ENCODE results near the gene PPT2. TPM values are rescaled to one million over a fixed set of nuclear protein-coding genes. Genes with fewer than 3 reads are reported as not detected.

Gene PPT2
- total and polyA plus RNA-seq, 2 of the 13 experiments (the other 11 are each of a cell fraction or from before 2014, with no cell fraction given), result 39.2 to 61.8 TPM

DNA sequence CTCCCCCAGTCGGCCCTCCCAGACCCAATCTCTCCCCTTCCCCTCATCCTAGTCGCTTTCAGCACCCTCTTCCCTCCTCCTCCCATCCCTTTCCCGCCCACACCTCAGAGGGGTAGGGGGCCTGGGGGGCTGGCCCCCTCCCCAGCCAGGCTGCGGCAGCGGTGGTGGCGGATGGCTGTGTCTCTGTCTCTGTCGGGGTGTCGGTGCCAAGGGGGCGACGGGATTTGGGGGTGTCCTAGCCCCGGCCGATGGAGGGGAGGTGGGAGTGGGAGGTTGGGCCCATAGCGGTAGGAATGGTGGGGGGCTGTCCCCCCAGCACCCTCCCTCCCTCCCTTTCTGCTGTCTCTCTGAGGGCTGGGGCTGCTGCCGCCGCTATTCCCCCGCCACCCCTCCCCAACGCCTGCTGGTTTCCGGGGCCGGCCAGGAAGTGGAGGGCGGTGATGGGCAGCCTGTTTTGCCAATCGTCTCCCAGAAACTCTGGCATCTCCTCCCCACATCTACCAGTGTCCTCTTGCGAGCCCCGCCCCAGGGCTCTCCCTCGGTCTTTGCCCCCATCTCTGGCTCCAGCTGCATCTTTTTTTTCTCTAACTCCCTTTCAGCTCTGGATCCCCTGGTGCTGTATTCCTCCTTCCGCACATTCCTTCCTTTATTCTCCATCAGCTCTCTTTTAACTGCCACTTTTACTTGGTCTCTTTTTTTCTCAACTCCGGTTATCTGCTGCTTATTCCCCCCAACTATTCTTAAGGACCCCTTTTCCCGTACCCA, 22.0 kb downstream of the PPT2 start, which contains the start of gene AGPAT1 (continued):
- TF ChIP-seq, protein P1, sequence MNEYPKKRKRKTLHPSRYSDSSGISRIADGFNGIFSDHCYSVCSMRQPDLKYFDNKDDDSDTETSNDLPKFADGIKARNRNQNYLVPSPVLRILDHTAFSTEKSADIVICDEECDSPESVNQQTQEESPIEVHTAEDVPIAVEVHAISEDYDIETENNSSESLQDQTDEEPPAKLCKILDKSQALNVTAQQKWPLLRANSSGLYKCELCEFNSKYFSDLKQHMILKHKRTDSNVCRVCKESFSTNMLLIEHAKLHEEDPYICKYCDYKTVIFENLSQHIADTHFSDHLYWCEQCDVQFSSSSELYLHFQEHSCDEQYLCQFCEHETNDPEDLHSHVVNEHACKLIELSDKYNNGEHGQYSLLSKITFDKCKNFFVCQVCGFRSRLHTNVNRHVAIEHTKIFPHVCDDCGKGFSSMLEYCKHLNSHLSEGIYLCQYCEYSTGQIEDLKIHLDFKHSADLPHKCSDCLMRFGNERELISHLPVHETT (CRISPR knock-in tag; conservative IDR thresholded peaks at IDR 0.05), result peak; percentile 11; the same call in 1 of the 2 replicates
- TF ChIP-seq RFXANK (CRISPR knock-in tag; IDR thresholded peaks at IDR 0.05) (no peak), ZNF841 (CRISPR knock-in tag; IDR thresholded peaks at IDR 0.05; ENCODE audit: borderline replicate concordance) (no peak), ZNF530 (CRISPR knock-in tag; IDR thresholded peaks at IDR 0.05; ENCODE audit: low read depth) (no peak), KAT2B (IDR thresholded peaks at IDR 0.05; ENCODE audit: borderline replicate concordance, low read depth, low read length) (no peak), TSC22D2 (CRISPR knock-in tag; IDR thresholded peaks at IDR 0.05; ENCODE audit: borderline replicate concordance) (no peak), ZNF569 (CRISPR knock-in tag; IDR thresholded peaks at IDR 0.05; ENCODE audit: borderline replicate concordance) (no peak; the same call in 1 of the 2 replicates), SCMH1 (CRISPR knock-in tag; IDR thresholded peaks at IDR 0.05; ENCODE audit: borderline replicate concordance) (no peak), ZNF180 (CRISPR knock-in tag; IDR thresholded peaks at IDR 0.05; ENCODE audit: borderline replicate concordance, low read depth) (no peak), RNF2 (conservative IDR thresholded peaks at IDR 0.05; ENCODE audit: low read depth) (no peak), MAFG (CRISPR knock-in tag; IDR thresholded peaks at IDR 0.05) (no peak), RBFOX2 (IDR thresholded peaks at IDR 0.05; ENCODE audit: low read depth, low read length) (peak; percentile 81), ZNF891 (CRISPR knock-in tag; IDR thresholded peaks at IDR 0.05) (peak; percentile 87), ZNF652 (CRISPR knock-in tag; IDR thresholded peaks at IDR 0.05; ENCODE audit: borderline replicate concordance, low read depth) (no peak), ZNF672 (CRISPR knock-in tag; IDR thresholded peaks at IDR 0.05) (no peak)
- TF ChIP-seq, protein P2, sequence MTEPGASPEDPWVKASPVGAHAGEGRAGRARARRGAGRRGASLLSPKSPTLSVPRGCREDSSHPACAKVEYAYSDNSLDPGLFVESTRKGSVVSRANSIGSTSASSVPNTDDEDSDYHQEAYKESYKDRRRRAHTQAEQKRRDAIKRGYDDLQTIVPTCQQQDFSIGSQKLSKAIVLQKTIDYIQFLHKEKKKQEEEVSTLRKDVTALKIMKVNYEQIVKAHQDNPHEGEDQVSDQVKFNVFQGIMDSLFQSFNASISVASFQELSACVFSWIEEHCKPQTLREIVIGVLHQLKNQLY (CRISPR knock-in tag; IDR thresholded peaks at IDR 0.05), result no peak
- TF ChIP-seq, protein P3, sequence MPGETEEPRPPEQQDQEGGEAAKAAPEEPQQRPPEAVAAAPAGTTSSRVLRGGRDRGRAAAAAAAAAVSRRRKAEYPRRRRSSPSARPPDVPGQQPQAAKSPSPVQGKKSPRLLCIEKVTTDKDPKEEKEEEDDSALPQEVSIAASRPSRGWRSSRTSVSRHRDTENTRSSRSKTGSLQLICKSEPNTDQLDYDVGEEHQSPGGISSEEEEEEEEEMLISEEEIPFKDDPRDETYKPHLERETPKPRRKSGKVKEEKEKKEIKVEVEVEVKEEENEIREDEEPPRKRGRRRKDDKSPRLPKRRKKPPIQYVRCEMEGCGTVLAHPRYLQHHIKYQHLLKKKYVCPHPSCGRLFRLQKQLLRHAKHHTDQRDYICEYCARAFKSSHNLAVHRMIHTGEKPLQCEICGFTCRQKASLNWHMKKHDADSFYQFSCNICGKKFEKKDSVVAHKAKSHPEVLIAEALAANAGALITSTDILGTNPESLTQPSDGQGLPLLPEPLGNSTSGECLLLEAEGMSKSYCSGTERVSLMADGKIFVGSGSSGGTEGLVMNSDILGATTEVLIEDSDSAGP (CRISPR knock-in tag; IDR thresholded peaks at IDR 0.05; ENCODE audit: borderline replicate concordance), result peak; percentile 77; the same call in 1 of the 2 replicates
- TF ChIP-seq, protein P4, sequence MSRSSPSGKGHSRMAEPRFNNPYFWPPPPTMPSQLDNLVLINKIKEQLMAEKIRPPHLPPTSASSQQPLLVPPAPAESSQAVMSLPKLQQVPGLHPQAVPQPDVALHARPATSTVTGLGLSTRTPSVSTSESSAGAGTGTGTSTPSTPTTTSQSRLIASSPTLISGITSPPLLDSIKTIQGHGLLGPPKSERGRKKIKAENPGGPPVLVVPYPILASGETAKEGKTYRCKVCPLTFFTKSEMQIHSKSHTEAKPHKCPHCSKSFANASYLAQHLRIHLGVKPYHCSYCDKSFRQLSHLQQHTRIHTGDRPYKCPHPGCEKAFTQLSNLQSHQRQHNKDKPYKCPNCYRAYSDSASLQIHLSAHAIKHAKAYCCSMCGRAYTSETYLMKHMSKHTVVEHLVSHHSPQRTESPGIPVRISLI (CRISPR knock-in tag; IDR thresholded peaks at IDR 0.05; ENCODE audit: borderline replicate concordance), result peak; percentile 96
- TF ChIP-seq, protein P5, sequence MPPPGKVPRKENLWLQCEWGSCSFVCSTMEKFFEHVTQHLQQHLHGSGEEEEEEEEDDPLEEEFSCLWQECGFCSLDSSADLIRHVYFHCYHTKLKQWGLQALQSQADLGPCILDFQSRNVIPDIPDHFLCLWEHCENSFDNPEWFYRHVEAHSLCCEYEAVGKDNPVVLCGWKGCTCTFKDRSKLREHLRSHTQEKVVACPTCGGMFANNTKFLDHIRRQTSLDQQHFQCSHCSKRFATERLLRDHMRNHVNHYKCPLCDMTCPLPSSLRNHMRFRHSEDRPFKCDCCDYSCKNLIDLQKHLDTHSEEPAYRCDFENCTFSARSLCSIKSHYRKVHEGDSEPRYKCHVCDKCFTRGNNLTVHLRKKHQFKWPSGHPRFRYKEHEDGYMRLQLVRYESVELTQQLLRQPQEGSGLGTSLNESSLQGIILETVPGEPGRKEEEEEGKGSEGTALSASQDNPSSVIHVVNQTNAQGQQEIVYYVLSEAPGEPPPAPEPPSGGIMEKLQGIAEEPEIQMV (CRISPR knock-in tag; IDR thresholded peaks at IDR 0.05; ENCODE audit: low read depth), result no peak
- TF ChIP-seq, protein P6, sequence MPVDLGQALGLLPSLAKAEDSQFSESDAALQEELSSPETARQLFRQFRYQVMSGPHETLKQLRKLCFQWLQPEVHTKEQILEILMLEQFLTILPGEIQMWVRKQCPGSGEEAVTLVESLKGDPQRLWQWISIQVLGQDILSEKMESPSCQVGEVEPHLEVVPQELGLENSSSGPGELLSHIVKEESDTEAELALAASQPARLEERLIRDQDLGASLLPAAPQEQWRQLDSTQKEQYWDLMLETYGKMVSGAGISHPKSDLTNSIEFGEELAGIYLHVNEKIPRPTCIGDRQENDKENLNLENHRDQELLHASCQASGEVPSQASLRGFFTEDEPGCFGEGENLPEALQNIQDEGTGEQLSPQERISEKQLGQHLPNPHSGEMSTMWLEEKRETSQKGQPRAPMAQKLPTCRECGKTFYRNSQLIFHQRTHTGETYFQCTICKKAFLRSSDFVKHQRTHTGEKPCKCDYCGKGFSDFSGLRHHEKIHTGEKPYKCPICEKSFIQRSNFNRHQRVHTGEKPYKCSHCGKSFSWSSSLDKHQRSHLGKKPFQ (CRISPR knock-in tag; IDR thresholded peaks at IDR 0.05; ENCODE audit: insufficient replicate concordance), result peak; percentile 36
- TF ChIP-seq, protein P7, sequence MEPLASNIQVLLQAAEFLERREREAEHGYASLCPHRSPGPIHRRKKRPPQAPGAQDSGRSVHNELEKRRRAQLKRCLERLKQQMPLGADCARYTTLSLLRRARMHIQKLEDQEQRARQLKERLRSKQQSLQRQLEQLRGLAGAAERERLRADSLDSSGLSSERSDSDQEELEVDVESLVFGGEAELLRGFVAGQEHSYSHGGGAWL (CRISPR knock-in tag; IDR thresholded peaks at IDR 0.05), result no peak
